Hepatocyte (in vitro differentiated cells): ENCODE measurements around the gene PRDM16.

Source experiments
- EZH2 ChIP-seq: fragments of 200-600 bp; sonication (generic); IDR thresholded peaks from 2 replicates; pipeline ENCODE4 v1.6.1; 2016; ENCODE audit warnings: antibody characterized with exemption, mild to moderate bottlenecking, borderline replicate concordance
- EZH2phosphoT487 ChIP-seq: fragments of 200-600 bp; sonication (generic); IDR thresholded peaks from one replicate; pipeline ENCODE4 v1.6.1; 2018; ENCODE audit warnings: antibody characterized with exemption, mild to moderate bottlenecking, low read depth, moderate library complexity; ENCODE audit not compliant: unreplicated experiment, severe bottlenecking
- TF ChIP-seq, protein P1 (sequence below): fragments of 200-600 bp; sonication (generic); IDR thresholded peaks from 2 replicates; pipeline ENCODE4 v1.5.1; 2016; ENCODE audit warnings: antibody characterized with exemption, mild to moderate bottlenecking; ENCODE audit not compliant: poor library complexity

DNA sequence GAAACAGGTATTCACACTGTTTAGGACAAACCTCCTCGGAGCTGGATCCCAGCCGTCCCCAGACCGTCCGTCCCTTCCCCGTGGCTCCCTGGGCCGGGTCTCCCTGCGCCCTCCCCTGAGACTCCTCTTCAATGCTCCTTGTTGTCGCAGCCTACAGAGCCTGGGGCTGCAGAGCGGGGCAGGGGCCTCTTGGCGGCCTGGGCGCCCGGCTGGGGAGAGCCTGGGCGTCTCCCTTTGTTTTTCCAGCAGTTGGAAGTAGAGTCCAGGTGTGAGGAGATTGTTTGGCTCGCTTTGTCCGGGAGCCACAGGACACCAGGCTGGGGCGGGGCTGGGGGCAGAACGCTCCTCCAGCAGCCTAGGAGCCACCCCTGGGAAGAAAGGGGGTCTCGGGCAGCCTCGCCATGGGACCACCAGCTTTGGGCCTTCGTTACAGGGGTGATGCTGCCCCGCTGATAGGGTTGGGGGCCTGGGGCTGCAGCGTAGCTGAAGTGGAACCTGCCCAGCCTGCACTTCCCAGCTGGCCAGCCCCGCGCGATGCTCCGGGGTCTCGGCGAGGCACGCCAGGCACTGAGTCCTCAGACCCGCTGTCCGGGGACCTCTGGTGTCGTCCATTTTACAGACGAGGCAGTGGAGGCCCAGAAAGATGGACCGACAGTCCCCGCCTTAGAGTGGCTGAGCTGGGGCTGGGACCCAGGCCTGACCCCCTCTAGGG, 66.9 kb downstream of the PRDM16 start:
- TF ChIP-seq EZH2phosphoT487 (no peak), EZH2 (no peak)
- TF ChIP-seq, protein P1, sequence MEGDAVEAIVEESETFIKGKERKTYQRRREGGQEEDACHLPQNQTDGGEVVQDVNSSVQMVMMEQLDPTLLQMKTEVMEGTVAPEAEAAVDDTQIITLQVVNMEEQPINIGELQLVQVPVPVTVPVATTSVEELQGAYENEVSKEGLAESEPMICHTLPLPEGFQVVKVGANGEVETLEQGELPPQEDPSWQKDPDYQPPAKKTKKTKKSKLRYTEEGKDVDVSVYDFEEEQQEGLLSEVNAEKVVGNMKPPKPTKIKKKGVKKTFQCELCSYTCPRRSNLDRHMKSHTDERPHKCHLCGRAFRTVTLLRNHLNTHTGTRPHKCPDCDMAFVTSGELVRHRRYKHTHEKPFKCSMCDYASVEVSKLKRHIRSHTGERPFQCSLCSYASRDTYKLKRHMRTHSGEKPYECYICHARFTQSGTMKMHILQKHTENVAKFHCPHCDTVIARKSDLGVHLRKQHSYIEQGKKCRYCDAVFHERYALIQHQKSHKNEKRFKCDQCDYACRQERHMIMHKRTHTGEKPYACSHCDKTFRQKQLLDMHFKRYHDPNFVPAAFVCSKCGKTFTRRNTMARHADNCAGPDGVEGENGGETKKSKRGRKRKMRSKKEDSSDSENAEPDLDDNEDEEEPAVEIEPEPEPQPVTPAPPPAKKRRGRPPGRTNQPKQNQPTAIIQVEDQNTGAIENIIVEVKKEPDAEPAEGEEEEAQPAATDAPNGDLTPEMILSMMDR, result no peak
